ENCODE measurements around the gene FAM53B. TPM values are rescaled to one million over a fixed set of nuclear protein-coding genes. Genes with fewer than 3 reads are reported as not detected.

FAM53B gene
- total RNA-seq, 1 experiment from 2014 or later = 18.3 TPM

DNA sequence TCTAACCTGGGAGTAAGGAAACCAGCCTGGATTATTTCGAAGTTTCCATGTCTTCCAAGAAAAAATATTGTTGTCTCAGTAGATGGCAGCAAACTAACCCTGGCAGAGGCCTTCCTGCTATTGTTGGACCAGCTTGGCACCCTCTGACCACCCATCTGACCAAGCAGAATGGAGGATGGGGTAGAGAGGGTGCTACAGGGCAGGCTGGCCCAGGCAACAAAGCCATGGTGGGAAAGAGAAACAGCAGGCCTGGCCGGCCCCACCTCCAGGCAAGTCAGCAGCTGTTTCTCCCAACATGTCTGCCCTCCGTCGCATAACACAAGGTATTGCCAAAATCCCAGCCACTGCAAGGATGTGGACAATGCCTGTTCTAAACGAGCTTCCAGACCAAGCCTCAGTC, 95.0 kb downstream of the FAM53B start:
- Histone ChIP-seq H3K4me1 (ENCODE audit: insufficient read depth, low read length, poor library complexity, severe bottlenecking) (peaks cover 17% of the 10 kb centered on the region), H3K27me3 (replicated peaks; ENCODE audit: insufficient read depth, low read depth, low read length, poor library complexity) (no peaks in the 10 kb centered on the region), H3K27ac (ENCODE audit: low read depth, low read length, poor library complexity, severe bottlenecking) (no peak overlapping the region), H3K36me3 (ENCODE audit: insufficient read depth, low read length, poor library complexity, severe bottlenecking) (no peaks in the 10 kb centered on the region), H3K9me3 (ENCODE audit: low read depth, low read length, poor library complexity, severe bottlenecking) (no peaks in the 10 kb centered on the region), H3K4me3 (ENCODE audit: low read depth, low read length, poor library complexity, severe bottlenecking) (no peak overlapping the region)
- ChIA-PET POLR2A (ENCODE audit: low non-redundant PET) (no interaction called here), CTCF (no interaction called here)
- no peak for TF ChIP-seq CTCF (conservative IDR thresholded peaks at IDR 0.05; ENCODE audit: low read depth, low read length)
- TF ChIP-seq EZH2 (IDR thresholded peaks at IDR 0.05; ENCODE audit: borderline replicate concordance, low read depth, low read length, poor library complexity, severe bottlenecking) = no peak
- intact Hi-C loops (cut with micrococcal nuclease; ENCODE audit: unreplicated experiment) = no loop called here
- no TSS peak for BruUV-seq (replicated peaks)
- DNase-seq (ENCODE audit: low spot score) = no peak

DNA sequence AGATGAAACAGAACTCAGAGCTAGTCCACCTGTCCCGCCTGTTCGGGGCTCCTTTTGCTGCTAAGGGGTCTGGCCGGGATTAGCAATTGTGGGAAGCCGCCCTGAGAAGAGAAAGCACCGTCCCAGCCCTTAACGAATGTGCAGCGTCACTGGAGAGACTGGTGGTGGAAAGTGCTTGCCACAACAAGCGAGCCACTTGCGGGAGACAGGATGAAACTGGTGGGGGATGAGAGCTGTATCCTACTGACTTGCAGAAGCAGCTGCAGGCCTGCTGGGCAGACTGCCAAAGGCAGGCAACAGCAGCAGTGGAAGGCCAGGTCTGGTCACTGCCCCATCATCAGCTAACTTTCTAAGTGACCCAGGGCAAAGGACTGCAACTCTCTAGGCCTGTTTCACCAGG, 95.4 kb downstream of the FAM53B start:
- H3K36me3 ChIP-seq (ENCODE audit: insufficient read depth, low read length, poor library complexity, severe bottlenecking) = no peaks in the 10 kb centered on the region
- no peaks in the 10 kb centered on the region for H3K27me3 ChIP-seq (replicated peaks; ENCODE audit: insufficient read depth, low read depth, low read length, poor library complexity)
- H3K4me3 ChIP-seq (ENCODE audit: low read depth, low read length, poor library complexity, severe bottlenecking) = no peak overlapping the region
- H3K27ac ChIP-seq (ENCODE audit: low read depth, low read length, poor library complexity, severe bottlenecking) = no peak overlapping the region
- H3K9me3 ChIP-seq (ENCODE audit: low read depth, low read length, poor library complexity, severe bottlenecking) = no peaks in the 10 kb centered on the region
- H3K4me1 ChIP-seq (ENCODE audit: insufficient read depth, low read length, poor library complexity, severe bottlenecking) = peaks cover 17% of the 10 kb centered on the region
- POLR2A ChIA-PET (ENCODE audit: low non-redundant PET) = no interaction called here
- CTCF ChIA-PET = no interaction called here
- BruUV-seq (replicated peaks) = no TSS peak
- no peak for TF ChIP-seq CTCF (conservative IDR thresholded peaks at IDR 0.05; ENCODE audit: low read depth, low read length)
- peak; percentile 34 for DNase-seq (ENCODE audit: low spot score)
- intact Hi-C loops (cut with micrococcal nuclease; ENCODE audit: unreplicated experiment) = no loop called here

- intact Hi-C loops (cut with micrococcal nuclease; ENCODE audit: unreplicated experiment) = no loop called here
- POLR2A ChIA-PET (ENCODE audit: low non-redundant PET) = interaction anchor here (0.6 kb wide), 1 partner anchor 334 kb away, joined by 11 read pairs; no protein-coding TSS in a partner anchor
- CTCF ChIA-PET = no interaction called here
Measured at GRCh38 chr10:124648131-124648475, 96.1 kb downstream of the FAM53B start.

More at GRCh38 chr10:124648131-124648475, 96.1 kb downstream of the FAM53B start:
- no peak overlapping the region for H3K4me3 ChIP-seq (ENCODE audit: low read depth, low read length, poor library complexity, severe bottlenecking)
- peaks cover 17% of the 10 kb centered on the region for H3K4me1 ChIP-seq (ENCODE audit: insufficient read depth, low read length, poor library complexity, severe bottlenecking)
- H3K36me3 ChIP-seq (ENCODE audit: insufficient read depth, low read length, poor library complexity, severe bottlenecking) = no peaks in the 10 kb centered on the region
- no peaks in the 10 kb centered on the region for H3K27me3 ChIP-seq (replicated peaks; ENCODE audit: insufficient read depth, low read depth, low read length, poor library complexity)
- no TSS peak for BruUV-seq (replicated peaks)
- peak overlapping the region; percentile 25 for H3K27ac ChIP-seq (ENCODE audit: low read depth, low read length, poor library complexity, severe bottlenecking)
- no peaks in the 10 kb centered on the region for H3K9me3 ChIP-seq (ENCODE audit: low read depth, low read length, poor library complexity, severe bottlenecking)
- TF ChIP-seq CTCF (conservative IDR thresholded peaks at IDR 0.05; ENCODE audit: low read depth, low read length) (no peak), EZH2 (IDR thresholded peaks at IDR 0.05; ENCODE audit: borderline replicate concordance, low read depth, low read length, poor library complexity, severe bottlenecking) (no peak)
- DNase-seq (ENCODE audit: low spot score) = no peak

Measured in A673 (cell line).